ENCODE measurements around the gene BCR. TPM values are rescaled to one million over a fixed set of nuclear protein-coding genes. Genes with fewer than 3 reads are reported as not detected.

BCR gene
- total RNA-seq, 2 experiments from 2014 or later, result 60.0 to 64.8 TPM

DNA sequence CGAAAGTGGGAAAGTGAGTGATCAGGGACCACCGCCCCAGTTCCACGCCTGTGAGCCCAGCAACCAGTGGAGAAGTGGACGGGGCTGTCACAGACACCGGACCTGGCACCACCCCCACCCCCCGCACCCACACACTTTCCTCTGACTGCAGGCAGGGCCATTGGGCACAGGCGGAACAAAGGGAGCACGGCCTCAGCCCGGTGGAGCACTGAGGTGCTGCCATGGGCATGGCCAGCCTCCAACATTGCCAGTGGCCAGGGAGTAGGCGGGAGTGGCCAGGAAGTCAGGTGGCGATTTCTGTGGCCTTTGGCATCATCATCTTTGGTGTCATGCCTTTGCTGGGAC is 78.5 kb downstream of the BCR start:
- TF ChIP-seq, protein P1, sequence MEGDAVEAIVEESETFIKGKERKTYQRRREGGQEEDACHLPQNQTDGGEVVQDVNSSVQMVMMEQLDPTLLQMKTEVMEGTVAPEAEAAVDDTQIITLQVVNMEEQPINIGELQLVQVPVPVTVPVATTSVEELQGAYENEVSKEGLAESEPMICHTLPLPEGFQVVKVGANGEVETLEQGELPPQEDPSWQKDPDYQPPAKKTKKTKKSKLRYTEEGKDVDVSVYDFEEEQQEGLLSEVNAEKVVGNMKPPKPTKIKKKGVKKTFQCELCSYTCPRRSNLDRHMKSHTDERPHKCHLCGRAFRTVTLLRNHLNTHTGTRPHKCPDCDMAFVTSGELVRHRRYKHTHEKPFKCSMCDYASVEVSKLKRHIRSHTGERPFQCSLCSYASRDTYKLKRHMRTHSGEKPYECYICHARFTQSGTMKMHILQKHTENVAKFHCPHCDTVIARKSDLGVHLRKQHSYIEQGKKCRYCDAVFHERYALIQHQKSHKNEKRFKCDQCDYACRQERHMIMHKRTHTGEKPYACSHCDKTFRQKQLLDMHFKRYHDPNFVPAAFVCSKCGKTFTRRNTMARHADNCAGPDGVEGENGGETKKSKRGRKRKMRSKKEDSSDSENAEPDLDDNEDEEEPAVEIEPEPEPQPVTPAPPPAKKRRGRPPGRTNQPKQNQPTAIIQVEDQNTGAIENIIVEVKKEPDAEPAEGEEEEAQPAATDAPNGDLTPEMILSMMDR (IDR thresholded peaks at IDR 0.05), result no peak
- H3K36me3 ChIP-seq (ENCODE audit: insufficient read depth, low read length), result peaks cover 79% of the 10 kb centered on the region
- H3K27me3 ChIP-seq (ENCODE audit: control insufficient read depth in 1 of 2, insufficient read depth in 2 of 2, low read length in 2 of 2), result no peaks in the 10 kb centered on the region
- no peak overlapping the region for H3K4me3 ChIP-seq (ENCODE audit: low read length)
- peaks cover 47% of the 10 kb centered on the region for H3K36me3 Mint-ChIP-seq (ENCODE audit: low read depth)
- no peaks in the 10 kb centered on the region for H3K27me3 Mint-ChIP-seq
- ATAC-seq (ENCODE audit: poor library complexity), result no peak
- ChIA-PET CTCF (no interaction called here), POLR2A (no interaction called here)
- intact Hi-C loops (cut with DNase I, micrococcal nuclease), result no loop called here
- no peak for DNase-seq
- H3K27ac ChIP-seq (ENCODE audit: low read depth in 1 of 2, low read length in 2 of 2), result no peak overlapping the region
- H3K4me1 Mint-ChIP-seq (ENCODE audit: low read depth), result peaks cover 9% of the 10 kb centered on the region
- H3K4me3 Mint-ChIP-seq, result no peak overlapping the region
- no peaks in the 10 kb centered on the region for H3K9me3 Mint-ChIP-seq
- no peaks in the 10 kb centered on the region for H3K9me3 ChIP-seq (ENCODE audit: control insufficient read depth in 1 of 2, insufficient read depth in 1 of 2, low read length in 2 of 2)
- peaks cover 4% of the 10 kb centered on the region for H3K4me1 ChIP-seq (ENCODE audit: insufficient read depth, low read length)
- no peak overlapping the region for H3K27ac Mint-ChIP-seq

- H3K27me3 ChIP-seq (ENCODE audit: control insufficient read depth in 1 of 2, insufficient read depth in 2 of 2, low read length in 2 of 2), result no peaks in the 10 kb centered on the region
- Mint-ChIP-seq H3K36me3 (ENCODE audit: low read depth) (peaks cover 48% of the 10 kb centered on the region), H3K4me1 (ENCODE audit: low read depth) (peaks cover 14% of the 10 kb centered on the region), H3K27ac (no peak overlapping the region), H3K27me3 (no peaks in the 10 kb centered on the region), H3K9me3 (no peaks in the 10 kb centered on the region), H3K4me3 (no peak overlapping the region)
- intact Hi-C loops (cut with DNase I, micrococcal nuclease), result no loop called here
- CTCF ChIA-PET, result interaction anchor here (0.9 kb wide), 1 partner anchor 44 kb away, joined by 3 read pairs; no protein-coding TSS in a partner anchor
- no peak overlapping the region for H3K27ac ChIP-seq (ENCODE audit: low read depth in 1 of 2, low read length in 2 of 2)
- TF ChIP-seq, protein P1 (IDR thresholded peaks at IDR 0.05), result no peak
- POLR2A ChIA-PET, result no interaction called here
- H3K9me3 ChIP-seq (ENCODE audit: control insufficient read depth in 1 of 2, insufficient read depth in 1 of 2, low read length in 2 of 2), result no peaks in the 10 kb centered on the region
- DNase-seq (no peak), ATAC-seq (ENCODE audit: poor library complexity) (no peak)
- H3K4me3 ChIP-seq (ENCODE audit: low read length), result no peak overlapping the region
- peaks cover 79% of the 10 kb centered on the region for H3K36me3 ChIP-seq (ENCODE audit: insufficient read depth, low read length)
- peaks cover 10% of the 10 kb centered on the region for H3K4me1 ChIP-seq (ENCODE audit: insufficient read depth, low read length)
These were observed 79.8 kb downstream of the BCR start for GRCh38 chr22:23259916-23260644.

DNA sequence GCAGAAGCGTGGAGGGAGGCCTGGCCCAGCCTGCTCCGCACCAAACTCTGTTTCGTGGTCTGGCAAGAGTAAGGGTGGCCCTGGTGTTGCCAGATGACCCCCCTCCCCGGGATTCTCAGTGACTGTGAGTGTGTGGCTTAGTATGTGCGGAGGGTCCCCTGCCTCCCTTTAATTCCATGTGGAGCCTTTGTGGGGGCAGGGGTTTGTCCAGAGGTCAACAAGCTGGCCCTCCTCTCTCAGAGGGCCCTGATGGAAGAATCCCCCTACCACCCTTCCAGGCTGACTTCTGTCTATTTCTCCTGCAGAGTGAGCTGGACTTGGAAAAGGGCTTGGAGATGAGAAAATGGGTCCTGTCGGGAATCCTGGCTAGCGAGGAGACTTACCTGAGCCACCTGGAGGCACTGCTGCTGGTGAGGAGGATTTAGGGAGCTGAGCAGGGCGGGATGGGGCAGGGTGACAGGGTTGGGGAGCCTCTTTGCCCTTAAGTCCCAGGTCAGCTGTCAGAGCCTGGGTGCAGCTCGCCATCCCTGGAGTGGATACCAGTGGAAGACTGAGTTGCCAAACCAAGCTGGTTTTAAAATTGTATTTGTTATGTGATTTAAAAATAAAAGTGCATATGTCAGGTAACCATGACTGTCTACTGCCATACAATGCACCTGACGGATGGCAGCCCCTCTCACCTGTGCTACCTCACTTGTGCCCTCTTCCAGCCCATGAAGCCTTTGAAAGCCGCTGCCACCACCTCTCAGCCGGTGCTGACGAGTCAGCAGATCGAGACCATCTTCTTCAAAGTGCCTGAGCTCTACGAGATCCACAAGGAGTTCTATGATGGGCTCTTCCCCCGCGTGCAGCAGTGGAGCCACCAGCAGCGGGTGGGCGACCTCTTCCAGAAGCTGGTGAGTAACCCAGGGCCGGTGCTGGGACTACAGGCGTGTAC is 80.6 kb downstream of the BCR start:
- Mint-ChIP-seq H3K4me3 (no peak overlapping the region), H3K27ac (no peak overlapping the region), H3K27me3 (no peaks in the 10 kb centered on the region), H3K9me3 (no peaks in the 10 kb centered on the region), H3K4me1 (ENCODE audit: low read depth) (peaks cover 14% of the 10 kb centered on the region), H3K36me3 (ENCODE audit: low read depth) (peaks cover 54% of the 10 kb centered on the region)
- no peaks in the 10 kb centered on the region for H3K9me3 ChIP-seq (ENCODE audit: control insufficient read depth in 1 of 2, insufficient read depth in 1 of 2, low read length in 2 of 2)
- H3K36me3 ChIP-seq (ENCODE audit: insufficient read depth, low read length), result peaks cover 74% of the 10 kb centered on the region
- intact Hi-C loops (cut with DNase I, micrococcal nuclease), result no loop called here
- ChIA-PET CTCF (interaction anchor here (0.9 kb wide), 1 partner anchor 44 kb away, joined by 3 read pairs; no protein-coding TSS in a partner anchor), POLR2A (interaction anchor here (0.9 to 1.0 kb wide), 2 partner anchors 18 to 80 kb away, joined by 3 read pairs; no protein-coding TSS in a partner anchor)
- no peak for ATAC-seq (ENCODE audit: poor library complexity)
- no peak for DNase-seq
- H3K4me3 ChIP-seq (ENCODE audit: low read length), result no peak overlapping the region
- no peak overlapping the region for H3K27ac ChIP-seq (ENCODE audit: low read depth in 1 of 2, low read length in 2 of 2)
- H3K4me1 ChIP-seq (ENCODE audit: insufficient read depth, low read length), result peaks cover 10% of the 10 kb centered on the region
- no peaks in the 10 kb centered on the region for H3K27me3 ChIP-seq (ENCODE audit: control insufficient read depth in 1 of 2, insufficient read depth in 2 of 2, low read length in 2 of 2)
- TF ChIP-seq, protein P1 (IDR thresholded peaks at IDR 0.05), result no peak
